Measurements from ENCODE around the gene MTHFD1. TPM values are rescaled to one million over a fixed set of nuclear protein-coding genes. Genes with fewer than 3 reads are reported as not detected.
A peak's percentile ranks its signal among the peaks of the same experiment; 100 is the strongest.

MTHFD1 gene
- total RNA-seq, 1 experiment from 2014 or later = 72.7 TPM

DNA sequence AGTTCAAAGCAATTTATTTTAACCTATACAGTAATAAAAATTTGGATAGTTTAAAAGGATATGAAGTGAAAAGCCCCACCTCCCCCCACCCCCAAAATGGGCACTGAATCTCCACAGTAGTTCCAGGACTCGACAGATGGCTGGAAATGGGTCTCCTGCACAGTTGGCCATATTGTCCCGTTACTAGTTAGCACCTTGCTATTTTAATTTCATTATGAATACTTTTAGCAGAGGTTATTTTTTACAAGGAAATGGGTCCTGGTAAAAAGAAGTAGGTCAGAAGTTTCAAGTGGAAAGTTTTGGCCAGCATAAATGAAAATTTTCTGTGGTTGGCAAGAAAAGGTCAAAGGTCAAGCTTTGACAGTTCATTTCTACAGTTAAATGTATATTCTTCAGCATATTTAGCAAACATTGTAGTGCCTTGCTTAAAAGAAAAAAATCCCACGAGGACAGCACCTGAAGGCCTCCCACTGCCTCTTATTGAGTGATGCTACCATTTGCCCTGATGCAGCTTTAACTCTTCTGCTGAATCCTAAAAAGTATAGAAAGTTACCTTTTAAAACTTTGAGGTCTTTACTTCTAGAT is 28.3 kb downstream of the MTHFD1 start:
- H3K36me3 Mint-ChIP-seq (ENCODE audit: insufficient read depth, unreplicated experiment) = peaks cover 100% of the 10 kb centered on the region
- intact Hi-C loops (cut with micrococcal nuclease) = no loop called here
- no TSS peak for BruUV-seq (replicated peaks)
- H3K27me3 Mint-ChIP-seq (ENCODE audit: insufficient read depth, unreplicated experiment) = no peaks in the 10 kb centered on the region
- POLR2A ChIA-PET = no interaction called here
- H3K9me3 Mint-ChIP-seq (ENCODE audit: unreplicated experiment) = no peaks in the 10 kb centered on the region
- no peak overlapping the region for H3K27ac Mint-ChIP-seq (ENCODE audit: low read depth, unreplicated experiment)
- CTCF ChIA-PET = interaction anchor here (0.6 to 3.0 kb wide), 2 partner anchors 11 to 14 kb away, joined by 5 to 21 read pairs; no protein-coding TSS in a partner anchor
- TF ChIP-seq CTCF (IDR thresholded peaks at IDR 0.05; ENCODE audit: unreplicated experiment) = no peak
- H3K4me1 Mint-ChIP-seq (ENCODE audit: insufficient read depth, unreplicated experiment) = peaks cover 12% of the 10 kb centered on the region
- H3K4me3 Mint-ChIP-seq (ENCODE audit: unreplicated experiment) = no peak overlapping the region
- no peak for DNase-seq (ENCODE audit: unreplicated experiment)

GRCh38 chr14:64417055-64417770 is 29.1 kb downstream of the MTHFD1 start:
- DNase-seq (ENCODE audit: unreplicated experiment) = no peak
- Mint-ChIP-seq H3K9me3 (ENCODE audit: unreplicated experiment) (no peaks in the 10 kb centered on the region), H3K27ac (ENCODE audit: low read depth, unreplicated experiment) (no peak overlapping the region), H3K36me3 (ENCODE audit: insufficient read depth, unreplicated experiment) (peaks cover 98% of the 10 kb centered on the region), H3K27me3 (ENCODE audit: insufficient read depth, unreplicated experiment) (no peaks in the 10 kb centered on the region), H3K4me3 (ENCODE audit: unreplicated experiment) (no peak overlapping the region), H3K4me1 (ENCODE audit: insufficient read depth, unreplicated experiment) (peaks cover 12% of the 10 kb centered on the region)
- no TSS peak for BruUV-seq (replicated peaks)
- ChIA-PET CTCF (interaction anchor here (0.6 to 3.0 kb wide), 3 partner anchors 12 to 202 kb away, joined by 3 to 21 read pairs (median 5); no protein-coding TSS in a partner anchor), POLR2A (interaction anchor here (0.7 kb wide), 1 partner anchor 46 kb away, joined by 3 read pairs; no protein-coding TSS in a partner anchor)
- TF ChIP-seq CTCF (IDR thresholded peaks at IDR 0.05; ENCODE audit: unreplicated experiment) = no peak
- intact Hi-C loops (cut with micrococcal nuclease) = no loop called here

DNA sequence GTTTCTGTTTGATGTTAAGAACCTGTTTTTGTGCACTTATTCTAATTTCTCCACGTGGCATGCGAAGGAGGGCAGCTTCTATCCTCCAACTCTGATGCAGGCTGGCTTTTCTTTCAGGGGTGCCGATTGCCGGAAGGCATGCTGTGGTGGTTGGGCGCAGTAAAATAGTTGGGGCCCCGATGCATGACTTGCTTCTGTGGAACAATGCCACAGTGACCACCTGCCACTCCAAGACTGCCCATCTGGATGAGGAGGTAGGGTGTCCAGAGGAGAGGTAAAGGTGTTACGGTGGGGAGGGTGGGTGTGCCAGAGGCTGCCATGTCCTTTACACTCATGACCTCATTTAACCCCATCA is 29.6 kb downstream of the MTHFD1 start:
- H3K4me1 Mint-ChIP-seq (ENCODE audit: insufficient read depth, unreplicated experiment) = peaks cover 12% of the 10 kb centered on the region
- intact Hi-C loops (cut with micrococcal nuclease) = no loop called here
- ChIA-PET POLR2A (no interaction called here), CTCF (interaction anchor here (0.6 to 3.0 kb wide), 2 partner anchors 12 to 201 kb away, joined by 3 to 21 read pairs; no protein-coding TSS in a partner anchor)
- no peak overlapping the region for H3K27ac Mint-ChIP-seq (ENCODE audit: low read depth, unreplicated experiment)
- no peaks in the 10 kb centered on the region for H3K27me3 Mint-ChIP-seq (ENCODE audit: insufficient read depth, unreplicated experiment)
- no peaks in the 10 kb centered on the region for H3K9me3 Mint-ChIP-seq (ENCODE audit: unreplicated experiment)
- no peak overlapping the region for H3K4me3 Mint-ChIP-seq (ENCODE audit: unreplicated experiment)
- H3K36me3 Mint-ChIP-seq (ENCODE audit: insufficient read depth, unreplicated experiment) = peaks cover 98% of the 10 kb centered on the region
- no TSS peak for BruUV-seq (replicated peaks)
- TF ChIP-seq CTCF (IDR thresholded peaks at IDR 0.05; ENCODE audit: unreplicated experiment) = no peak
- no peak for DNase-seq (ENCODE audit: unreplicated experiment)

DNA sequence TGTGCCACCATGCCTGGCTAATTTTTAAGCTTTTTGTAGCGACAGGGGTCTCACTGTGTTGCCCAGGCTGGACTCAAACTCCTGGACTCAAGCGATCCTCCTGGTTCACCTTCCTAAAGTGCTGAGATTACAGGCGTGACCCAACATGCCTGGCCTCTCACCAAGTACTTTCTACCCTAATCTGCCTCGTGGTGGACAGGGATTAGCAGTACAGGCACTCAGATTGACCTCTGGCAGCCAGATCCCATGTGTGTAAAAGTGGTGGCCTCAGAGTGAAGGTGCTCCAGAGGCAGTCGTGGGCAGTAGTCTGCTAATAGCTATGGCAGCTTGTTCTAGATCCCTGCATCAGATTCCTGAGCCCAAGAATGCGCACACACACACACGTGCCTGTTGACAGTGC is 30.9 kb downstream of the MTHFD1 start:
- DNase-seq (ENCODE audit: unreplicated experiment) = no peak
- Mint-ChIP-seq H3K36me3 (ENCODE audit: insufficient read depth, unreplicated experiment) (peaks cover 98% of the 10 kb centered on the region), H3K27me3 (ENCODE audit: insufficient read depth, unreplicated experiment) (no peaks in the 10 kb centered on the region), H3K9me3 (ENCODE audit: unreplicated experiment) (no peaks in the 10 kb centered on the region), H3K4me1 (ENCODE audit: insufficient read depth, unreplicated experiment) (peaks cover 12% of the 10 kb centered on the region), H3K27ac (ENCODE audit: low read depth, unreplicated experiment) (peak overlapping the region; percentile 12), H3K4me3 (ENCODE audit: unreplicated experiment) (no peak overlapping the region)
- no TSS peak for BruUV-seq (replicated peaks)
- intact Hi-C loops (cut with micrococcal nuclease) = no loop called here
- POLR2A ChIA-PET = no interaction called here
- CTCF ChIA-PET = interaction anchor here (0.6 to 6.9 kb wide), 3 partner anchors 13 to 74 kb away, joined by 3 to 63 read pairs (median 4); no protein-coding TSS in a partner anchor
- no peak for TF ChIP-seq CTCF (IDR thresholded peaks at IDR 0.05; ENCODE audit: unreplicated experiment)

All from MCF 10A (cell line).